ENCODE measurements around the gene MSX1. TPM values are rescaled to one million over a fixed set of nuclear protein-coding genes. Genes with fewer than 3 reads are reported as not detected.
"Not testable (repeated sequence)": the region's sequence is repeated elsewhere in the genome, so short reads cannot be mapped to it uniquely, and the experiment has no call there.

MSX1 gene
- polyA plus RNA-seq, 1 donor from 2014 or later = 2.8 TPM

GRCh38 chr4:4820739-4821138 lies 38.7 kb upstream of the MSX1 start:
- H3K9me2 ChIP-seq (ENCODE audit: insufficient read depth, low read length) = no peaks in the 10 kb centered on the region
- no peak overlapping the region for H3K27ac ChIP-seq (ENCODE audit: low read length)
- H2AFZ ChIP-seq (ENCODE audit: low read depth, low read length) = no peak overlapping the region
- H3K4me2 ChIP-seq (ENCODE audit: low read length) = no peak overlapping the region
- H3K9me3 ChIP-seq (ENCODE audit: low read length) = no peaks in the 10 kb centered on the region
- TF ChIP-seq SMC3 (conservative IDR thresholded peaks at IDR 0.05; ENCODE audit: poor library complexity) (no peak), CTCF (IDR thresholded peaks at IDR 0.05; ENCODE audit: poor library complexity, severe bottlenecking) (no peak), REST (IDR thresholded peaks at IDR 0.05; ENCODE audit: borderline replicate concordance) (no peak), MXI1 (conservative IDR thresholded peaks at IDR 0.05; ENCODE audit: poor library complexity, severe bottlenecking) (no peak), EP300 (conservative IDR thresholded peaks at IDR 0.05; ENCODE audit: poor library complexity, severe bottlenecking) (no peak), TAF1 (IDR thresholded peaks at IDR 0.05; ENCODE audit: low read depth) (no peak), POLR2AphosphoS5 (IDR thresholded peaks at IDR 0.05) (no peak), EZH2 (IDR thresholded peaks at IDR 0.05; ENCODE audit: borderline replicate concordance, insufficient read depth, low read length, poor library complexity, severe bottlenecking) (no peak), RAD21 (conservative IDR thresholded peaks at IDR 0.05) (no peak)
- no peaks in the 10 kb centered on the region for H4K20me1 ChIP-seq (ENCODE audit: insufficient read depth)
- no peaks in the 10 kb centered on the region for H3K27me3 ChIP-seq (ENCODE audit: insufficient read depth, low read depth, low read length)
- no peaks in the 10 kb centered on the region for H3K36me3 ChIP-seq (ENCODE audit: insufficient read depth, low read length)
- H3K79me2 ChIP-seq (replicated peaks; ENCODE audit: insufficient read depth, low read length) = no peaks in the 10 kb centered on the region
- no peaks in the 10 kb centered on the region for H3F3A ChIP-seq (ENCODE audit: insufficient read depth, low read length, poor library complexity, severe bottlenecking)
- no peak overlapping the region for H3K4me3 ChIP-seq (ENCODE audit: low read length)
- H3K9ac ChIP-seq (ENCODE audit: low read length) = no peak overlapping the region

GRCh38 chr4:4821577-4821976 lies 37.9 kb upstream of the MSX1 start:
- Histone ChIP-seq H2AFZ (ENCODE audit: low read depth, low read length) (no peak overlapping the region), H3K36me3 (ENCODE audit: insufficient read depth, low read length) (no peaks in the 10 kb centered on the region), H3F3A (ENCODE audit: insufficient read depth, low read length, poor library complexity, severe bottlenecking) (no peaks in the 10 kb centered on the region), H3K27ac (ENCODE audit: low read length) (no peak overlapping the region), H3K4me3 (ENCODE audit: low read length) (no peak overlapping the region), H3K4me2 (ENCODE audit: low read length) (no peak overlapping the region), H3K79me2 (replicated peaks; ENCODE audit: insufficient read depth, low read length) (no peaks in the 10 kb centered on the region), H3K27me3 (ENCODE audit: insufficient read depth, low read depth, low read length) (no peaks in the 10 kb centered on the region), H3K9ac (ENCODE audit: low read length) (no peak overlapping the region), H3K9me3 (ENCODE audit: low read length) (no peaks in the 10 kb centered on the region), H3K9me2 (ENCODE audit: insufficient read depth, low read length) (no peaks in the 10 kb centered on the region), H4K20me1 (ENCODE audit: insufficient read depth) (no peaks in the 10 kb centered on the region)
- TF ChIP-seq EP300 (conservative IDR thresholded peaks at IDR 0.05; ENCODE audit: poor library complexity, severe bottlenecking) (no peak), EZH2 (IDR thresholded peaks at IDR 0.05; ENCODE audit: borderline replicate concordance, insufficient read depth, low read length, poor library complexity, severe bottlenecking) (no peak), RAD21 (conservative IDR thresholded peaks at IDR 0.05) (no peak), MXI1 (conservative IDR thresholded peaks at IDR 0.05; ENCODE audit: poor library complexity, severe bottlenecking) (no peak), POLR2AphosphoS5 (IDR thresholded peaks at IDR 0.05) (no peak)

- not testable (repeated sequence) for H3K4me3 ChIP-seq (ENCODE audit: low read length); H3K27me3 ChIP-seq (ENCODE audit: insufficient read depth, low read depth, low read length); H3F3A ChIP-seq (ENCODE audit: insufficient read depth, low read length, poor library complexity, severe bottlenecking); H3K36me3 ChIP-seq (ENCODE audit: insufficient read depth, low read length); H2AFZ ChIP-seq (ENCODE audit: low read depth, low read length); H4K20me1 ChIP-seq (ENCODE audit: insufficient read depth); H3K9me3 ChIP-seq (ENCODE audit: low read length); H3K9ac ChIP-seq (ENCODE audit: low read length); H3K79me2 ChIP-seq (replicated peaks; ENCODE audit: insufficient read depth, low read length); H3K27ac ChIP-seq (ENCODE audit: low read length); H3K9me2 ChIP-seq (ENCODE audit: insufficient read depth, low read length); H3K4me2 ChIP-seq (ENCODE audit: low read length)
Measured at GRCh38 chr4:4822286-4822685, 37.2 kb upstream of the MSX1 start.
